Right lobe of liver (tissue), 4 donors: ENCODE results near the gene FER1L5.

ENCODE experiments used
- CTCF ChIP-seq, 4 donors: fragments of 200-600 bp in 3 of 4; fragments of 450-650 bp in 1 of 4; IDR thresholded peaks; one replicate each; pipeline versions ENCODE4 v1.5.1 to v1.8.0; 2016 to 2022; ENCODE audit warnings: antibody characterized with exemption in 4 of 4, mild to moderate bottlenecking in 2 of 4
- POLR2A ChIP-seq: fragments of 450-650 bp; IDR thresholded peaks from one replicate; pipeline ENCODE4 v1.6.1; 2017; ENCODE audit warnings: antibody characterized with exemption, mild to moderate bottlenecking
- donor health status: DM: no; HTN: no; CAD: no.
- donor health status: DM: no; HTN: no; CAD: no.
- donor health status: DM: no; HTN: yes; CAD: no.

- TF ChIP-seq CTCF (IDR thresholded peaks at IDR 0.05) (no peak), POLR2A (no peak)
These were observed 42.5 kb downstream of the FER1L5 start for GRCh38 chr2:96684883-96685576.
